ENCODE results near the gene TBL1X. TPM values are rescaled to one million over a fixed set of nuclear protein-coding genes. Genes with fewer than 3 reads are reported as not detected.

The TBL1X gene
- total and polyA plus RNA-seq, 2 donors (not counting 1 experiment from before 2014, with no cell fraction given) = 8.8 to 65.1 TPM

GRCh38 chrX:9488586-9488985 is 23.7 kb downstream of the TBL1X start:
- no peak overlapping the region for H3K9ac ChIP-seq (ENCODE audit: low read length)
- peaks cover 82% of the 10 kb centered on the region for H3K79me2 ChIP-seq (ENCODE audit: control insufficient read depth, insufficient read depth, low read length)
- TF ChIP-seq CTCF (IDR thresholded peaks at IDR 0.05) (no peak), EZH2 (IDR thresholded peaks at IDR 0.05; ENCODE audit: borderline replicate concordance, insufficient read depth, low read depth, low read length, poor library complexity, severe bottlenecking) (no peak)
- no peak overlapping the region for H2AFZ ChIP-seq (ENCODE audit: insufficient read depth, low read depth, low read length, poor library complexity, severe bottlenecking)
- POLR2A ChIA-PET = no interaction called here
- peaks cover 39% of the 10 kb centered on the region for H4K20me1 ChIP-seq (ENCODE audit: control insufficient read depth, insufficient read depth, low read length, poor library complexity, severe bottlenecking)
- no peak overlapping the region for H3K4me3 ChIP-seq (ENCODE audit: control extremely low read depth in 1 of 5, extremely low read depth in 1 of 5, insufficient read depth in 1 of 5, low read depth in 2 of 5, low read length in 4 of 5)
- H3K4me2 ChIP-seq (replicated peaks; ENCODE audit: low read depth, low read length, poor library complexity, severe bottlenecking) = no peak overlapping the region
- Mint-ChIP-seq H3K4me1 (peaks cover 29% of the 10 kb centered on the region), H3K27ac (no peak overlapping the region), H3K4me3 (no peak overlapping the region), H3K27me3 (no peaks in the 10 kb centered on the region), H3K9me3 (ENCODE audit: insufficient read depth) (no peaks in the 10 kb centered on the region)
- WGBS (ENCODE audit: insufficient coverage) = 100% methylated on average over 2 of the region's 4 CpGs
- no peak for DNase-seq
- intact Hi-C loops (cut with micrococcal nuclease) = no loop called here
- no peaks in the 10 kb centered on the region for H3K4me1 ChIP-seq (ENCODE audit: control insufficient read depth in 2 of 2, insufficient read depth in 2 of 2, low read length in 2 of 2)
- no peak for ATAC-seq (ENCODE audit: low read depth)
- no peaks in the 10 kb centered on the region for H3K36me3 ChIP-seq (replicated peaks in 1 of 2; ENCODE audit: control extremely low read depth in 1 of 2, control insufficient read depth in 1 of 2, extremely low read depth in 1 of 2, insufficient read depth in 2 of 2, low read length in 1 of 2)
- no peaks in the 10 kb centered on the region for H3K27me3 ChIP-seq (replicated peaks in 1 of 4; ENCODE audit: control extremely low read depth in 1 of 4, control insufficient read depth in 3 of 4, insufficient read depth in 4 of 4, low read length in 3 of 4)
- H3K9me3 ChIP-seq (ENCODE audit: control extremely low read depth in 1 of 3, control insufficient read depth in 2 of 3, insufficient read depth in 1 of 3, low read length in 2 of 3) = no peaks in the 10 kb centered on the region
- CTCF ChIA-PET = no interaction called here
- no peak overlapping the region for H3K27ac ChIP-seq (ENCODE audit: low read length in 2 of 2)

GRCh38 chrX:9489234-9489633 is 24.4 kb downstream of the TBL1X start:
- Histone ChIP-seq H3K27me3 (replicated peaks in 1 of 4; ENCODE audit: control extremely low read depth in 1 of 4, control insufficient read depth in 3 of 4, insufficient read depth in 4 of 4, low read length in 3 of 4) (no peaks in the 10 kb centered on the region), H2AFZ (ENCODE audit: insufficient read depth, low read depth, low read length, poor library complexity, severe bottlenecking) (no peak overlapping the region), H3K4me2 (replicated peaks; ENCODE audit: low read depth, low read length, poor library complexity, severe bottlenecking) (no peak overlapping the region), H4K20me1 (ENCODE audit: control insufficient read depth, insufficient read depth, low read length, poor library complexity, severe bottlenecking) (peaks cover 43% of the 10 kb centered on the region), H3K9me3 (ENCODE audit: control extremely low read depth in 1 of 3, control insufficient read depth in 2 of 3, insufficient read depth in 1 of 3, low read length in 2 of 3) (no peaks in the 10 kb centered on the region), H3K4me1 (ENCODE audit: control insufficient read depth in 2 of 2, insufficient read depth in 2 of 2, low read length in 2 of 2) (no peaks in the 10 kb centered on the region), H3K4me3 (ENCODE audit: control extremely low read depth in 1 of 5, extremely low read depth in 1 of 5, insufficient read depth in 1 of 5, low read depth in 2 of 5, low read length in 4 of 5) (no peak overlapping the region), H3K9ac (ENCODE audit: low read length) (no peak overlapping the region), H3K79me2 (ENCODE audit: control insufficient read depth, insufficient read depth, low read length) (peaks cover 82% of the 10 kb centered on the region), H3K27ac (ENCODE audit: low read length in 2 of 2) (no peak overlapping the region), H3K36me3 (replicated peaks in 1 of 2; ENCODE audit: control extremely low read depth in 1 of 2, control insufficient read depth in 1 of 2, extremely low read depth in 1 of 2, insufficient read depth in 2 of 2, low read length in 1 of 2) (no peaks in the 10 kb centered on the region)
- H3K4me1 Mint-ChIP-seq = peaks cover 26% of the 10 kb centered on the region
- no CpG with 5 or more reads among the region's 1 CpG for WGBS (ENCODE audit: insufficient coverage)
- no peaks in the 10 kb centered on the region for H3K9me3 Mint-ChIP-seq (ENCODE audit: insufficient read depth)
- no peak for ATAC-seq (ENCODE audit: low read depth)
- DNase-seq = no peak
- POLR2A ChIA-PET = no interaction called here
- intact Hi-C loops (cut with micrococcal nuclease) = no loop called here
- H3K4me3 Mint-ChIP-seq = no peak overlapping the region
- H3K27me3 Mint-ChIP-seq = no peaks in the 10 kb centered on the region
- H3K27ac Mint-ChIP-seq = no peak overlapping the region
- TF ChIP-seq EZH2 (IDR thresholded peaks at IDR 0.05; ENCODE audit: borderline replicate concordance, insufficient read depth, low read depth, low read length, poor library complexity, severe bottlenecking) (no peak), CTCF (IDR thresholded peaks at IDR 0.05) (no peak)
- CTCF ChIA-PET = no interaction called here

Data from B cell (primary cell).